A673 (cell line): ENCODE results near the gene STARD3. TPM values are rescaled to one million over a fixed set of nuclear protein-coding genes. Genes with fewer than 3 reads are reported as not detected.
A peak's percentile ranks its signal among the peaks of the same experiment; 100 is the strongest.
"Not testable (repeated sequence)": the region's sequence is repeated elsewhere in the genome, so short reads cannot be mapped to it uniquely, and the experiment has no call there.

Experiments used
- BruUV-seq: library from RNA; stranded (reverse); fragments of 400-500 nt; replicated peaks from 2 replicates; lab custom pipeline; 2021; lab: Mats Ljungman, UMichigan
- CTCF ChIA-PET: fragments of 300-600 bp; sonication (Branson Sonifier 250); formaldehyde crosslinking; loops from one replicate; lab custom pipeline; 2022; ENCODE audit warnings: antibody characterized with exemption; lab: Charles Lee
- POLR2A ChIA-PET: fragments of 300-600 bp; sonication (Branson Sonifier 250); formaldehyde crosslinking; loops from one replicate; lab custom pipeline; 2022; ENCODE audit warnings: antibody characterized with exemption; ENCODE audit not compliant: low non-redundant PET; lab: Charles Lee
- DNase-seq: peaks from one replicate; pipeline ENCODE4 v3.0.0-alpha.2; 2015; ENCODE audit warnings: low spot score
- H3K27ac ChIP-seq: fragments of 200-600 bp; sonication (generic); 2 replicates; pipeline ENCODE4 v1.5.1; 2016; ENCODE audit warnings: mixed run types, low read depth, mild to moderate bottlenecking, mixed read lengths, antibody characterized with exemption, low read length; ENCODE audit not compliant: poor library complexity, severe bottlenecking
- H3K27me3 ChIP-seq: fragments of 200-600 bp; sonication (generic); replicated peaks from 2 replicates; pipeline ENCODE4 v1.6.1; 2017; ENCODE audit warnings: mixed run types, low read depth, mild to moderate bottlenecking, mixed read lengths, antibody characterized with exemption, low read length; ENCODE audit not compliant: insufficient read depth, poor library complexity
- H3K36me3 ChIP-seq: fragments of 200-600 bp; sonication (generic); 2 replicates; pipeline ENCODE4 v1.6.1; 2016; ENCODE audit warnings: mixed run types, mild to moderate bottlenecking, mixed read lengths, antibody characterized with exemption, low read length; ENCODE audit not compliant: insufficient read depth, poor library complexity, severe bottlenecking
- H3K4me1 ChIP-seq: fragments of 200-600 bp; sonication (generic); 2 replicates; pipeline ENCODE4 v1.6.1; 2017; ENCODE audit warnings: mixed run types, mild to moderate bottlenecking, mixed read lengths, antibody characterized with exemption, low read length; ENCODE audit not compliant: insufficient read depth, poor library complexity, severe bottlenecking
- H3K4me3 ChIP-seq: fragments of 200-600 bp; sonication (generic); 2 replicates; pipeline ENCODE4 v1.5.1; 2016; ENCODE audit warnings: low read depth, mixed run types, mild to moderate bottlenecking, mixed read lengths, low read length; ENCODE audit not compliant: poor library complexity, severe bottlenecking
- H3K9me3 ChIP-seq: fragments of 200-600 bp; sonication (generic); 2 replicates; pipeline ENCODE4 v1.6.1; 2016; ENCODE audit warnings: mixed run types, low read depth, mild to moderate bottlenecking, mixed read lengths, antibody characterized with exemption, low read length; ENCODE audit not compliant: poor library complexity, severe bottlenecking
- CTCF ChIP-seq: fragments of 300-800, 200-600 bp; sonication (generic); conservative IDR thresholded peaks from 2 replicates; pipeline ENCODE4 v1.5.1; 2017; ENCODE audit warnings: low read depth, mild to moderate bottlenecking, antibody characterized with exemption, low read length, moderate library complexity, mixed read lengths
- EZH2 ChIP-seq: fragments of 200-600 bp; sonication (generic); IDR thresholded peaks from 2 replicates; pipeline ENCODE4 v1.6.1; 2017; ENCODE audit warnings: borderline replicate concordance, low read depth, mild to moderate bottlenecking, mixed read lengths, antibody characterized with exemption, low read length; ENCODE audit not compliant: poor library complexity, severe bottlenecking
- intact Hi-C: fragments of 100-400 bp; cut with micrococcal nuclease; formaldehyde crosslinking; loops from one replicate; pipeline ENCODE4 v1.10.0; 2022; ENCODE audit not compliant: unreplicated experiment
- total RNA-seq: library from RNA; stranded (reverse); gene quantifications from 2 replicates; pipeline ENCODE4 v1.2.3, GENCODE V29; 2021

STARD3 gene
- total RNA-seq, 1 experiment from 2014 or later: 21.3 TPM

GRCh38 chr17:39697961-39698360 is 61.0 kb downstream of the STARD3 start:
- ChIA-PET CTCF (no interaction called here), POLR2A (no interaction called here)
- no TSS peak for BruUV-seq
- TF ChIP-seq EZH2 (no peak), CTCF (no peak)
- H3K27ac ChIP-seq: no peak overlapping the region
- intact Hi-C loops: no loop called here
- no peaks in the 10 kb centered on the region for H3K4me1 ChIP-seq
- H3K36me3 ChIP-seq: no peaks in the 10 kb centered on the region
- no peaks in the 10 kb centered on the region for H3K27me3 ChIP-seq
- no peak for DNase-seq
- no peaks in the 10 kb centered on the region for H3K9me3 ChIP-seq
- H3K4me3 ChIP-seq: no peak overlapping the region

GRCh38 chr17:39699157-39699817 is 62.3 kb downstream of the STARD3 start:
- H3K4me1 ChIP-seq, intact Hi-C loops, H3K9me3 ChIP-seq, H3K36me3 ChIP-seq, BruUV-seq, POLR2A ChIA-PET, H3K27me3 ChIP-seq, DNase-seq: not testable (repeated sequence)
- H3K4me3 ChIP-seq: peak overlapping the region; percentile 70
- H3K27ac ChIP-seq: peak overlapping the region; percentile 61
- CTCF ChIA-PET: interaction anchor here (0.7 to 1.2 kb wide), 3 partner anchors 27 to 78 kb away, joined by 3 read pairs; partner anchors contain the start of gene MIEN1

DNA sequence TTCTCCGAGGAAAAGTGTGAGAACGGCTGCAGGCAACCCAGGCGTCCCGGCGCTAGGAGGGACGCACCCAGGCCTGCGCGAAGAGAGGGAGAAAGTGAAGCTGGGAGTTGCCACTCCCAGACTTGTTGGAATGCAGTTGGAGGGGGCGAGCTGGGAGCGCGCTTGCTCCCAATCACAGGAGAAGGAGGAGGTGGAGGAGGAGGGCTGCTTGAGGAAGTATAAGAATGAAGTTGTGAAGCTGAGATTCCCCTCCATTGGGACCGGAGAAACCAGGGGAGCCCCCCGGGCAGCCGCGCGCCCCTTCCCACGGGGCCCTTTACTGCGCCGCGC is 62.8 kb downstream of the STARD3 start, which contains the start of gene ERBB2:
Gene ERBB2, plus strand, starts transcription at position 247 of the 330 bp plus-strand sequence. CDS start 175 bp downstream, outside the sequence.
- H3K4me1 ChIP-seq: no peaks in the 10 kb centered on the region
- POLR2A ChIA-PET: interaction anchor here (0.6 kb wide), 1 partner anchor 12 kb away, joined by 3 read pairs; the partner anchor contains the start of gene PGAP3

More for the DNA sequence above, 62.8 kb downstream of the STARD3 start, which contains the start of gene ERBB2:
- BruUV-seq: no TSS peak
- Histone ChIP-seq H3K4me3 (peak within 1 kb of the TSS; percentile 70), H3K9me3 (no peaks in the 10 kb centered on the region), H3K36me3 (no peaks in the 10 kb centered on the region), H3K27me3 (no peaks in the 10 kb centered on the region), H3K27ac (peak within 1 kb of the TSS; percentile 61)
- intact Hi-C loops: no loop called here
- CTCF ChIA-PET: interaction anchor here (0.6 to 1.2 kb wide), 4 partner anchors 28 to 81 kb away, joined by 3 read pairs; partner anchors contain the start of gene MIEN1
- TF ChIP-seq EZH2 (no peak), CTCF (no peak)
- peak; percentile 66 for DNase-seq
